ENCODE results near the gene ENGASE.

The ENGASE gene

GRCh38 chr17:79081571-79082276 lies 7.1 kb downstream of the ENGASE start:
- TF ChIP-seq, protein P1, sequence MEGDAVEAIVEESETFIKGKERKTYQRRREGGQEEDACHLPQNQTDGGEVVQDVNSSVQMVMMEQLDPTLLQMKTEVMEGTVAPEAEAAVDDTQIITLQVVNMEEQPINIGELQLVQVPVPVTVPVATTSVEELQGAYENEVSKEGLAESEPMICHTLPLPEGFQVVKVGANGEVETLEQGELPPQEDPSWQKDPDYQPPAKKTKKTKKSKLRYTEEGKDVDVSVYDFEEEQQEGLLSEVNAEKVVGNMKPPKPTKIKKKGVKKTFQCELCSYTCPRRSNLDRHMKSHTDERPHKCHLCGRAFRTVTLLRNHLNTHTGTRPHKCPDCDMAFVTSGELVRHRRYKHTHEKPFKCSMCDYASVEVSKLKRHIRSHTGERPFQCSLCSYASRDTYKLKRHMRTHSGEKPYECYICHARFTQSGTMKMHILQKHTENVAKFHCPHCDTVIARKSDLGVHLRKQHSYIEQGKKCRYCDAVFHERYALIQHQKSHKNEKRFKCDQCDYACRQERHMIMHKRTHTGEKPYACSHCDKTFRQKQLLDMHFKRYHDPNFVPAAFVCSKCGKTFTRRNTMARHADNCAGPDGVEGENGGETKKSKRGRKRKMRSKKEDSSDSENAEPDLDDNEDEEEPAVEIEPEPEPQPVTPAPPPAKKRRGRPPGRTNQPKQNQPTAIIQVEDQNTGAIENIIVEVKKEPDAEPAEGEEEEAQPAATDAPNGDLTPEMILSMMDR (conservative IDR thresholded peaks at IDR 0.05) = no peak
- H3K27ac ChIP-seq = no peak overlapping the region

GRCh38 chr17:79082311-79083190 lies 7.9 kb downstream of the ENGASE start:
- no peak overlapping the region for H3K27ac ChIP-seq
- TF ChIP-seq, protein P1 (conservative IDR thresholded peaks at IDR 0.05) = peak; percentile 95

- no peak overlapping the region for H3K27ac ChIP-seq
- TF ChIP-seq, protein P1 (conservative IDR thresholded peaks at IDR 0.05) = no peak
Measured at GRCh38 chr17:79083191-79083971, 8.8 kb downstream of the ENGASE start.

GRCh38 chr17:79084291-79085153 lies 9.9 kb downstream of the ENGASE start:
- H3K27ac ChIP-seq = no peak overlapping the region
- TF ChIP-seq, protein P1 (conservative IDR thresholded peaks at IDR 0.05) = no peak

- H3K27ac ChIP-seq = no peak overlapping the region
- TF ChIP-seq, protein P1 (conservative IDR thresholded peaks at IDR 0.05) = no peak
Measured at GRCh38 chr17:79085154-79085920, 10.7 kb downstream of the ENGASE start.

GRCh38 chr17:79085921-79086551 lies 11.4 kb downstream of the ENGASE start:
- no peak overlapping the region for H3K27ac ChIP-seq
- TF ChIP-seq, protein P1 (conservative IDR thresholded peaks at IDR 0.05) = no peak

All from VCaP (cell line).